ENCODE measurements around the gene NIPAL4.

DNA sequence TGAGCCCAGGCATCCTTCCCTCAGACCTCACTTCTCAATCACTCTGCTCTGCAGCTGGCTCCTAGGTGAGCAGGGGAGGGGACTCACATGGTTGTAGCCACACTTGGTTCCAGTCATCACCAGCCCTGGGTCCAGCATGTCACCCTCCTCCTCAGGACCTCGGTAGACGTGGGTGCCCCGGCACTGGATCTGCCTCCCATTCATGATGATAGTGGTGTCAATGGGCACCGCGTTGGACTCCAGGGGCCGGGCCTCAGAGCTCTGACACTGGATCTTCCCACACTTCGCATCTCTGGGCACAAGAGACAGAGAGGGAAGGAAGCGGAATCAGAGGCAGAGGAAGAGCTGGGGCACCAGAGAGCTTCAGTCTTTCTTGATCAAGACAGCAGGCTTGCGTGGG, 32.9 kb downstream of the NIPAL4 start:
- TF ChIP-seq, protein P1, sequence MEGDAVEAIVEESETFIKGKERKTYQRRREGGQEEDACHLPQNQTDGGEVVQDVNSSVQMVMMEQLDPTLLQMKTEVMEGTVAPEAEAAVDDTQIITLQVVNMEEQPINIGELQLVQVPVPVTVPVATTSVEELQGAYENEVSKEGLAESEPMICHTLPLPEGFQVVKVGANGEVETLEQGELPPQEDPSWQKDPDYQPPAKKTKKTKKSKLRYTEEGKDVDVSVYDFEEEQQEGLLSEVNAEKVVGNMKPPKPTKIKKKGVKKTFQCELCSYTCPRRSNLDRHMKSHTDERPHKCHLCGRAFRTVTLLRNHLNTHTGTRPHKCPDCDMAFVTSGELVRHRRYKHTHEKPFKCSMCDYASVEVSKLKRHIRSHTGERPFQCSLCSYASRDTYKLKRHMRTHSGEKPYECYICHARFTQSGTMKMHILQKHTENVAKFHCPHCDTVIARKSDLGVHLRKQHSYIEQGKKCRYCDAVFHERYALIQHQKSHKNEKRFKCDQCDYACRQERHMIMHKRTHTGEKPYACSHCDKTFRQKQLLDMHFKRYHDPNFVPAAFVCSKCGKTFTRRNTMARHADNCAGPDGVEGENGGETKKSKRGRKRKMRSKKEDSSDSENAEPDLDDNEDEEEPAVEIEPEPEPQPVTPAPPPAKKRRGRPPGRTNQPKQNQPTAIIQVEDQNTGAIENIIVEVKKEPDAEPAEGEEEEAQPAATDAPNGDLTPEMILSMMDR (IDR thresholded peaks at IDR 0.05; ENCODE audit: poor library complexity, severe bottlenecking): no peak
- no peak for TF ChIP-seq EP300 (conservative IDR thresholded peaks at IDR 0.05; ENCODE audit: poor library complexity, severe bottlenecking)
- TF ChIP-seq, protein P2, sequence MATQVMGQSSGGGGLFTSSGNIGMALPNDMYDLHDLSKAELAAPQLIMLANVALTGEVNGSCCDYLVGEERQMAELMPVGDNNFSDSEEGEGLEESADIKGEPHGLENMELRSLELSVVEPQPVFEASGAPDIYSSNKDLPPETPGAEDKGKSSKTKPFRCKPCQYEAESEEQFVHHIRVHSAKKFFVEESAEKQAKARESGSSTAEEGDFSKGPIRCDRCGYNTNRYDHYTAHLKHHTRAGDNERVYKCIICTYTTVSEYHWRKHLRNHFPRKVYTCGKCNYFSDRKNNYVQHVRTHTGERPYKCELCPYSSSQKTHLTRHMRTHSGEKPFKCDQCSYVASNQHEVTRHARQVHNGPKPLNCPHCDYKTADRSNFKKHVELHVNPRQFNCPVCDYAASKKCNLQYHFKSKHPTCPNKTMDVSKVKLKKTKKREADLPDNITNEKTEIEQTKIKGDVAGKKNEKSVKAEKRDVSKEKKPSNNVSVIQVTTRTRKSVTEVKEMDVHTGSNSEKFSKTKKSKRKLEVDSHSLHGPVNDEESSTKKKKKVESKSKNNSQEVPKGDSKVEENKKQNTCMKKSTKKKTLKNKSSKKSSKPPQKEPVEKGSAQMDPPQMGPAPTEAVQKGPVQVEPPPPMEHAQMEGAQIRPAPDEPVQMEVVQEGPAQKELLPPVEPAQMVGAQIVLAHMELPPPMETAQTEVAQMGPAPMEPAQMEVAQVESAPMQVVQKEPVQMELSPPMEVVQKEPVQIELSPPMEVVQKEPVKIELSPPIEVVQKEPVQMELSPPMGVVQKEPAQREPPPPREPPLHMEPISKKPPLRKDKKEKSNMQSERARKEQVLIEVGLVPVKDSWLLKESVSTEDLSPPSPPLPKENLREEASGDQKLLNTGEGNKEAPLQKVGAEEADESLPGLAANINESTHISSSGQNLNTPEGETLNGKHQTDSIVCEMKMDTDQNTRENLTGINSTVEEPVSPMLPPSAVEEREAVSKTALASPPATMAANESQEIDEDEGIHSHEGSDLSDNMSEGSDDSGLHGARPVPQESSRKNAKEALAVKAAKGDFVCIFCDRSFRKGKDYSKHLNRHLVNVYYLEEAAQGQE (IDR thresholded peaks at IDR 0.05; ENCODE audit: borderline replicate concordance): no peak
- no peak for TF ChIP-seq RAD21 (conservative IDR thresholded peaks at IDR 0.05)
- TF ChIP-seq TAF1 (IDR thresholded peaks at IDR 0.05; ENCODE audit: low read depth): no peak
